K562 (cell line): Measurements from ENCODE around the gene SKAP1. TPM values are rescaled to one million over a fixed set of nuclear protein-coding genes. Genes with fewer than 3 reads are reported as not detected.

Experiments
- ATAC-seq: fragments of 200-7000 bp; cut with Tn5 transposase; 3 replicates; pipeline ENCODE4 v1.9.1; 2020; ENCODE audit warnings: moderate library complexity
- BruUV-seq: library from RNA; stranded (reverse); fragments of 400-500 nt; replicated peaks from 2 replicates; lab custom pipeline; 2021; lab: Mats Ljungman, UMichigan
- CTCF ChIA-PET: fragments of 300-600 bp; formaldehyde crosslinking; extraction: SDS; loops from one replicate; lab custom pipeline; 2021; ENCODE audit warnings: low intra/inter-chr PET ratio; lab: Yijun Ruan, JAX
- POLR2A ChIA-PET: fragments of 300-600, 350-650 bp; sonication (Branson Sonifier 250); formaldehyde crosslinking; extraction: SDS; loops from one replicate; lab custom pipeline; 2021; ENCODE audit warnings: antibody characterized with exemption, inconsistent platforms; lab: Yijun Ruan, JAX
- DNase-seq, 4 experiments: peaks; one replicate each; pipeline versions ENCODE4 v3.0.0 to v3.0.0-alpha.2; 2011 to 2018; ENCODE audit warnings: low spot score in 3 of 4, mixed read lengths in 3 of 4; ENCODE audit errors: extremely low read depth in 1 of 4
- FAIRE-seq: peaks from 2 replicates; lab custom pipeline; 2011; peaks lifted over from hg19 to GRCh38; lab: Jason Lieb, UNC
- H2AFZ ChIP-seq: 2 replicates; pipeline ENCODE4 v1.6.0; 2011; ENCODE audit warnings: low read depth, low read length, control low read depth, inconsistent platforms
- H3K27ac ChIP-seq: fragments of 200-600 bp; 3 replicates; pipeline ENCODE4 v1.8.0; 2011; ENCODE audit warnings: low read depth, mild to moderate bottlenecking, control low read depth, inconsistent platforms, low read length, moderate library complexity, mixed read lengths; ENCODE audit errors: extremely low read depth
- H3K27me3 ChIP-seq, 2 experiments: fragments of 300-600 bp in 1 of 2; 2 replicates in 1 of 2; 3 replicates in 1 of 2; pipeline versions ENCODE4 v1.6.0 to v1.8.0; 2011; ENCODE audit warnings: inconsistent platforms in 2 of 2, low read length in 2 of 2, mild to moderate bottlenecking in 1 of 2, mixed read lengths in 1 of 2, moderate library complexity in 1 of 2; ENCODE audit not compliant: control insufficient read depth in 2 of 2, insufficient read depth in 2 of 2
- H3K36me3 ChIP-seq: fragments of 300-600 bp; 3 replicates; pipeline ENCODE4 v1.8.0; 2011; ENCODE audit warnings: mild to moderate bottlenecking, low read length, inconsistent platforms; ENCODE audit not compliant: control insufficient read depth, insufficient read depth
- H3K4me1 ChIP-seq, 2 experiments: fragments of 200-600 bp in 1 of 2; replicated peaks in 1 of 2; 2 replicates in 1 of 2; 3 replicates in 1 of 2; pipeline versions ENCODE4 v1.5.1 to v1.8.0; 2011; ENCODE audit warnings: inconsistent platforms in 2 of 2, low read length in 2 of 2, mild to moderate bottlenecking in 1 of 2, mixed read lengths in 1 of 2, moderate library complexity in 1 of 2; ENCODE audit not compliant: control insufficient read depth in 2 of 2, insufficient read depth in 2 of 2
- H3K4me2 ChIP-seq: 2 replicates; pipeline ENCODE4 v1.6.1; 2011; ENCODE audit warnings: low read length, control low read depth, inconsistent platforms, mixed read lengths; ENCODE audit not compliant: insufficient read depth
- H3K4me3 ChIP-seq: fragments of 200-600 bp; sonication (generic), shearing (Covaris generic); 2 replicates; pipeline ENCODE4 v1.5.1; 2016; ENCODE audit warnings: control low read depth, inconsistent platforms
- H3K79me2 ChIP-seq: fragments of 200-600 bp; 3 replicates; pipeline ENCODE4 v1.8.0; 2011; ENCODE audit warnings: low read length, inconsistent platforms; ENCODE audit not compliant: control insufficient read depth, insufficient read depth
- H3K9ac ChIP-seq, 2 experiments: 2 replicates each; pipeline versions ENCODE4 v1.6.0 to v1.6.1; 2011; ENCODE audit warnings: low read depth in 2 of 2, low read length in 2 of 2, control low read depth in 1 of 2, inconsistent platforms in 1 of 2, mild to moderate bottlenecking in 1 of 2, mixed read lengths in 1 of 2; ENCODE audit not compliant: insufficient read depth in 1 of 2
- H3K9me1 ChIP-seq: one replicate; pipeline ENCODE4 v1.6.0; 2011; ENCODE audit warnings: inconsistent platforms, mild to moderate bottlenecking, low read length, moderate library complexity; ENCODE audit not compliant: control insufficient read depth, insufficient read depth
- H3K9me3 ChIP-seq: replicated peaks from 2 replicates; pipeline ENCODE4 v1.5.1; 2011; ENCODE audit warnings: low read depth, low read length, inconsistent platforms; ENCODE audit not compliant: control insufficient read depth, insufficient read depth
- H4K20me1 ChIP-seq: replicated peaks from 2 replicates; pipeline ENCODE4 v1.6.1; 2011; ENCODE audit warnings: low read length, inconsistent platforms, mixed read lengths; ENCODE audit not compliant: control insufficient read depth, insufficient read depth
- CHD2 ChIP-seq: IDR thresholded peaks from 2 replicates; pipeline ENCODE4 v1.6.1; 2011; ENCODE audit warnings: low read depth, low read length
- CHD4 ChIP-seq: fragments of 200-600 bp; sonication (generic); IDR thresholded peaks from 3 replicates; pipeline ENCODE4 v1.6.1; 2012; ENCODE audit warnings: low read depth, mild to moderate bottlenecking, mixed read lengths, low read length, inconsistent platforms; ENCODE audit not compliant: insufficient read depth, insufficient replicate concordance, poor library complexity, severe bottlenecking
- DMBX1 ChIP-seq: fragments of 250-450 bp; sonication (Bioruptor Pico); IDR thresholded peaks from 2 replicates; pipeline ENCODE4 v1.8.0; 2022; ENCODE audit warnings: inconsistent platforms, mild to moderate bottlenecking, moderate library complexity, borderline replicate concordance
- ETS2 ChIP-seq: IDR thresholded peaks from 2 replicates; pipeline ENCODE4 v1.6.1; 2016; ENCODE audit warnings: borderline replicate concordance, missing genetic modification characterization, mild to moderate bottlenecking, moderate library complexity, missing compliant biosample characterization; ENCODE audit not compliant: poor library complexity, severe bottlenecking
- GABPB2 ChIP-seq: fragments of 250-450 bp; sonication (Bioruptor Pico); conservative IDR thresholded peaks from 2 replicates; pipeline ENCODE4 v1.5.1; 2021; ENCODE audit warnings: mild to moderate bottlenecking
- HEY1 ChIP-seq: fragments of 250-450 bp; sonication (Bioruptor Pico); IDR thresholded peaks from 2 replicates; pipeline ENCODE4 v1.5.0; 2020; ENCODE audit warnings: mild to moderate bottlenecking, moderate library complexity, borderline replicate concordance
- NFATC3 ChIP-seq: fragments of 450-650 bp; IDR thresholded peaks from 2 replicates; pipeline ENCODE4 v1.6.1; 2017; ENCODE audit warnings: mild to moderate bottlenecking
- PTBP1 ChIP-seq: fragments of 200-400 bp; formaldehyde crosslinking; IDR thresholded peaks from 2 replicates; pipeline ENCODE4 v1.6.1; 2017; ENCODE audit warnings: low read depth, low read length
- TSHZ1 ChIP-seq: fragments of 250-450 bp; sonication (Bioruptor Pico); IDR thresholded peaks from 2 replicates; pipeline ENCODE4 v1.4.0; 2020; ENCODE audit warnings: mild to moderate bottlenecking, moderate library complexity
- ZNF395 ChIP-seq: fragments of 200-800 bp; sonication (Bioruptor generic); IDR thresholded peaks from 2 replicates; pipeline ENCODE4 v1.6.1; 2017; ENCODE audit warnings: missing genetic modification characterization, missing compliant biosample characterization
- ZNF766 ChIP-seq: fragments of 200-800 bp; sonication (Bioruptor generic); conservative IDR thresholded peaks from 2 replicates; pipeline ENCODE4 v1.6.1; 2016; ENCODE audit warnings: missing genetic modification characterization, missing compliant biosample characterization
- ZSCAN29 ChIP-seq: fragments of 450-650 bp; IDR thresholded peaks from 2 replicates; pipeline ENCODE4 v1.6.1; 2017
- WGBS: fragments of 100-300 bp; shearing (Covaris generic); methylation state at CpG from one replicate; pipeline ENCODE4 v1.1.6; 2016; ENCODE audit warnings: low coverage, mixed read lengths; ENCODE audit not compliant: insufficient coverage; ENCODE audit errors: missing lambda C conversion rate; 5-methylcytosine and 5-hydroxymethylcytosine counted together
- in situ Hi-C: fragments of 300-500 bp; cut with MboI; formaldehyde crosslinking; loops from 4 replicates; pipeline ENCODE4 v1.15.0; 2018; ENCODE audit warnings: inconsistent platforms, mixed read lengths
- intact Hi-C: fragments of 100-400 bp; cut with micrococcal nuclease; formaldehyde crosslinking; loops from 2 replicates; pipeline ENCODE4 v1.14.2; 2022
- polyA plus RNA-seq, 8 experiments: library from polyadenylated mRNA; depleted of rRNA in 4 of 8; stranded (reverse) in 5 of 8; unstranded in 3 of 8; fragments of >200 nt; fragmentation: Nextera tagmentation in 2 of 8; fragmentation: Illumina TruSeq in 1 of 8; extraction: Ambion mirVana in 2 of 8; extraction: Trizol in 1 of 8; gene quantifications; 2 replicates each; pipeline versions ENCODE4 v1.2.1 to v1.2.3, GENCODE V29; 2011 to 2014; ENCODE audit warnings: inconsistent platforms in 1 of 8, missing spikeins in 1 of 8
- total RNA-seq, 7 experiments: library from RNA; depleted of rRNA in 6 of 7; stranded (reverse); fragments of >200 nt in 6 of 7; fragmentation: Illumina TruSeq in 2 of 7; extraction: Trizol in 2 of 7; gene quantifications; 2 replicates each; pipeline versions ENCODE4 v1.2.1 to v1.2.3, GENCODE V29; 2011 to 2021; ENCODE audit warnings: low replicate concordance in 1 of 7
- TF ChIP-seq, protein P1 (sequence below): sonication (generic); formaldehyde crosslinking; IDR thresholded peaks from 2 replicates; pipeline ENCODE4 v1.9.0; 2022; ENCODE audit warnings: mild to moderate bottlenecking, missing genetic modification reagents
- TF ChIP-seq, protein P2 (sequence below): fragments of 450-650 bp; formaldehyde crosslinking; IDR thresholded peaks from 2 replicates; pipeline ENCODE4 v1.4.0; 2022; ENCODE audit warnings: missing genetic modification characterization

SKAP1 gene
- total and polyA plus RNA-seq, 9 of the 15 experiments (the other 6 are each of a cell fraction or from before 2014, with no cell fraction given): 0.06 to 0.80 (median 0.10) TPM; not detected in 4

GRCh38 chr17:48246612-48247011, 183.4 kb downstream of the SKAP1 start:
- no TSS peak for BruUV-seq
- TF ChIP-seq HEY1 (CRISPR knock-in tag) (no peak), TSHZ1 (CRISPR knock-in tag) (no peak), ZSCAN29 (no peak), ZNF395 (CRISPR knock-in tag) (no peak), GABPB2 (CRISPR knock-in tag) (no peak), CHD2 (no peak), DMBX1 (no peak), PTBP1 (no peak), CHD4 (no peak), ZNF766 (CRISPR knock-in tag) (no peak), NFATC3 (no peak), ETS2 (tag) (no peak)
- TF ChIP-seq, protein P1, sequence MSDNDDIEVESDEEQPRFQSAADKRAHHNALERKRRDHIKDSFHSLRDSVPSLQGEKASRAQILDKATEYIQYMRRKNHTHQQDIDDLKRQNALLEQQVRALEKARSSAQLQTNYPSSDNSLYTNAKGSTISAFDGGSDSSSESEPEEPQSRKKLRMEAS (CRISPR knock-in tag): no peak
- TF ChIP-seq, protein P2, sequence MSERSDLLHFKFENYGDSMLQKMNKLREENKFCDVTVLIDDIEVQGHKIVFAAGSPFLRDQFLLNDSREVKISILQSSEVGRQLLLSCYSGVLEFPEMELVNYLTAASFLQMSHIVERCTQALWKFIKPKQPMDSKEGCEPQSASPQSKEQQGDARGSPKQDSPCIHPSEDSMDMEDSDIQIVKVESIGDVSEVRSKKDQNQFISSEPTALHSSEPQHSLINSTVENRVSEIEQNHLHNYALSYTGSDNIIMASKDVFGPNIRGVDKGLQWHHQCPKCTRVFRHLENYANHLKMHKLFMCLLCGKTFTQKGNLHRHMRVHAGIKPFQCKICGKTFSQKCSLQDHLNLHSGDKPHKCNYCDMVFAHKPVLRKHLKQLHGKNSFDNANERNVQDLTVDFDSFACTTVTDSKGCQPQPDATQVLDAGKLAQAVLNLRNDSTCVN (CRISPR knock-in tag): no peak

More at GRCh38 chr17:48246612-48247011, 183.4 kb downstream of the SKAP1 start:
- DNase-seq (peak in 1 of 4 experiments; percentile 43), ATAC-seq (peak; percentile 41), FAIRE-seq (peak; percentile 37)
- CTCF ChIA-PET: no interaction called here
- Histone ChIP-seq H3K9me1 (no peaks in the 10 kb centered on the region), H3K27ac (peak overlapping the region; percentile 60; the same call in 2 of the 3 replicates), H2AFZ (peak overlapping the region; percentile 87), H3K4me1 (peaks cover 5 to 60% of the 10 kb centered on the region in 2 experiments), H3K27me3 (no peaks in the 10 kb centered on the region), H3K9me3 (no peaks in the 10 kb centered on the region), H3K4me3 (no peak overlapping the region), H4K20me1 (no peaks in the 10 kb centered on the region), H3K36me3 (no peaks in the 10 kb centered on the region), H3K79me2 (no peaks in the 10 kb centered on the region), H3K4me2 (peak overlapping the region; percentile 28; the same call in 1 of the 2 replicates), H3K9ac (no peak overlapping the region)
- in situ Hi-C loops (no loop called here), intact Hi-C loops (no loop called here)
- POLR2A ChIA-PET: interaction anchor here (1.5 to 2.0 kb wide), 3 partner anchors 8 to 20 kb away, joined by 4 to 12 read pairs (median 4); no protein-coding TSS in a partner anchor
- WGBS: 3% methylated on average over 2 of the region's 2 CpGs
